ENCODE results near the gene TGFBR1.
"Not testable (repeated sequence)": the region's sequence is repeated elsewhere in the genome, so short reads cannot be mapped to it uniquely, and the experiment has no call there.

The TGFBR1 gene

GRCh38 chr9:99076030-99076429 is 28.9 kb upstream of the TGFBR1 start:
- DNase-seq (ENCODE audit: low read depth), result no peak

GRCh38 chr9:99076483-99077171 is 28.3 kb upstream of the TGFBR1 start:
- no peak for DNase-seq (ENCODE audit: low read depth)

GRCh38 chr9:99078717-99079116 is 26.2 kb upstream of the TGFBR1 start:
- no peak for DNase-seq (ENCODE audit: low read depth)

- no peak for DNase-seq (ENCODE audit: low read depth)
Measured at GRCh38 chr9:99079542-99079941, 25.4 kb upstream of the TGFBR1 start.

GRCh38 chr9:99083051-99083450 is 21.9 kb upstream of the TGFBR1 start:
- DNase-seq (ENCODE audit: low read depth), result no peak

GRCh38 chr9:99085949-99086948 is 18.7 kb upstream of the TGFBR1 start:
- no peak for DNase-seq (ENCODE audit: low read depth)

- DNase-seq (ENCODE audit: low read depth), result no peak
Measured at GRCh38 chr9:99087462-99087861, 17.5 kb upstream of the TGFBR1 start.

GRCh38 chr9:99090336-99091130 is 14.4 kb upstream of the TGFBR1 start:
- DNase-seq (ENCODE audit: low read depth), result no peak

GRCh38 chr9:99092643-99093491 is 12.0 kb upstream of the TGFBR1 start:
- DNase-seq (ENCODE audit: low read depth), result no peak

GRCh38 chr9:99093492-99093791 is 11.5 kb upstream of the TGFBR1 start:
- no peak for DNase-seq (ENCODE audit: low read depth)

- no peak for DNase-seq (ENCODE audit: low read depth)
Measured at GRCh38 chr9:99095565-99095964, 9.3 kb upstream of the TGFBR1 start.

GRCh38 chr9:99096409-99096808 is 8.5 kb upstream of the TGFBR1 start:
- DNase-seq (ENCODE audit: low read depth), result no peak

GRCh38 chr9:99099806-99100585 is 4.9 kb upstream of the TGFBR1 start:
- not testable (repeated sequence) for DNase-seq (ENCODE audit: low read depth)

GRCh38 chr9:99101271-99101670 is 3.6 kb upstream of the TGFBR1 start:
- no peak for DNase-seq (ENCODE audit: low read depth)

- DNase-seq (ENCODE audit: low read depth), result no peak
Measured at GRCh38 chr9:99101812-99102211, 3.1 kb upstream of the TGFBR1 start.

GRCh38 chr9:99103054-99103895 is 1.6 kb upstream of the TGFBR1 start:
- no peak for DNase-seq (ENCODE audit: low read depth)

GRCh38 chr9:99103901-99104458 is 933 bp upstream of the TGFBR1 start:
- DNase-seq (ENCODE audit: low read depth), result no peak

GRCh38 chr9:99105152-99106043 is 485 bp downstream of the TGFBR1 start:
- DNase-seq (ENCODE audit: low read depth), result no peak

GRCh38 chr9:99106044-99106375 is 1.1 kb downstream of the TGFBR1 start:
- no peak for DNase-seq (ENCODE audit: low read depth)

All from GM04504 (cell line).